Measurements from ENCODE around the gene MAP3K8. TPM values are rescaled to one million over a fixed set of nuclear protein-coding genes. Genes with fewer than 3 reads are reported as not detected.

MAP3K8 gene
- total and polyA plus RNA-seq, 10 of the 15 experiments (the other 5 are each of a cell fraction or from before 2014, with no cell fraction given) = 25.5 to 115 (median 40.2) TPM

DNA sequence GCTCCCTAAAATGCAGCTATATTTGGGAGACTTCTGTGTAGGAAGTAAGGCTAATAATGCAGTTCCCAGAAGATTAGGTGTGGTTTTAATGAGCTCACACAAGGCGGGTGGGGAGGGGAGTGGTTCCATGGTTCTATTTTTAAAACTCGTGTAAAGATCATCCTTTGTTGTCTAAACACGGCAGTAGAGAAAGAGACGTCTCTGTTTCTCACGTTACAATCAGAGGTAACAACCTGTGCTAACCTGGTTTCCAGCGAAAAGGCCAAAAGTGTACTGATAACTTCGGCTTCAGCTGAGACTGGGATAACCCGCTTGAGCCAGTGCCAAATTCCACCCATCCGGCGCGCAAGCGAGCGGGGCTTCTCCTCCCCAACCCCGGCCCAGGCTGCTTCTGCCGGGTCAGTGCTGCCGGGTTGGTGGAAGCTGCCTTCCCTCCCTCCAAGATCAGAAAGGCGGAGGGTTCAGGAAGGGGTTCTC lies 2.5 kb upstream of the MAP3K8 start:
- no peaks in the 10 kb centered on the region for H3K27me3 ChIP-seq (replicated peaks in 1 of 2; ENCODE audit: control insufficient read depth in 2 of 2, insufficient read depth in 2 of 2, low read length in 1 of 2)
- H3K4me1 ChIP-seq (ENCODE audit: control insufficient read depth, insufficient read depth, low read length) = peaks cover 45% of the 10 kb centered on the region
- peak overlapping the region; percentile 59 for H3K4me2 ChIP-seq (ENCODE audit: control insufficient read depth, insufficient read depth)
- intact Hi-C loops (cut with micrococcal nuclease; ENCODE audit: unreplicated experiment) = no loop called here
- TF ChIP-seq LARP7 (IDR thresholded peaks at IDR 0.05) (no peak), RUNX3 (IDR thresholded peaks at IDR 0.05; ENCODE audit: low read length) (peak; percentile 73), TBL1XR1 (IDR thresholded peaks at IDR 0.05; ENCODE audit: low read depth, low read length) (no peak), BACH1 (IDR thresholded peaks at IDR 0.05; ENCODE audit: borderline replicate concordance) (0 out of 2 replicates have a peak, but pooled peaks have one; percentile 21), ZNF384 (IDR thresholded peaks at IDR 0.05; ENCODE audit: borderline replicate concordance, low read depth, low read length) (no peak), CHD2 (IDR thresholded peaks at IDR 0.05; ENCODE audit: borderline replicate concordance, low read depth, low read length) (no peak), MYB (IDR thresholded peaks at IDR 0.05; ENCODE audit: borderline replicate concordance, low read depth, low read length) (no peak), EED (IDR thresholded peaks at IDR 0.05; ENCODE audit: low read depth) (0 out of 2 replicates have a peak, but pooled peaks have one; percentile 18), ESRRA (IDR thresholded peaks at IDR 0.05; ENCODE audit: low read length) (no peak), ETV6 (conservative IDR thresholded peaks at IDR 0.05 in 1 of 2, IDR thresholded peaks at IDR 0.05 in 1 of 2; ENCODE audit: borderline replicate concordance in 1 of 2, low read depth in 1 of 2) (no peak), MEF2A (IDR thresholded peaks at IDR 0.05; ENCODE audit: insufficient read depth, low read depth, low read length) (peak; percentile 63; the same call in 1 of the 2 replicates), SMARCA5 (IDR thresholded peaks at IDR 0.05) (no peak), SREBF2 (IDR thresholded peaks at IDR 0.05; ENCODE audit: low read length) (no peak), SMAD1 (IDR thresholded peaks at IDR 0.05; ENCODE audit: low read depth, partially characterized antibody) (no peak), BCL11A (IDR thresholded peaks at IDR 0.05; ENCODE audit: low read depth, low read length) (0 out of 2 replicates have a peak, but pooled peaks have one; percentile 46)
- TF ChIP-seq, protein P1, sequence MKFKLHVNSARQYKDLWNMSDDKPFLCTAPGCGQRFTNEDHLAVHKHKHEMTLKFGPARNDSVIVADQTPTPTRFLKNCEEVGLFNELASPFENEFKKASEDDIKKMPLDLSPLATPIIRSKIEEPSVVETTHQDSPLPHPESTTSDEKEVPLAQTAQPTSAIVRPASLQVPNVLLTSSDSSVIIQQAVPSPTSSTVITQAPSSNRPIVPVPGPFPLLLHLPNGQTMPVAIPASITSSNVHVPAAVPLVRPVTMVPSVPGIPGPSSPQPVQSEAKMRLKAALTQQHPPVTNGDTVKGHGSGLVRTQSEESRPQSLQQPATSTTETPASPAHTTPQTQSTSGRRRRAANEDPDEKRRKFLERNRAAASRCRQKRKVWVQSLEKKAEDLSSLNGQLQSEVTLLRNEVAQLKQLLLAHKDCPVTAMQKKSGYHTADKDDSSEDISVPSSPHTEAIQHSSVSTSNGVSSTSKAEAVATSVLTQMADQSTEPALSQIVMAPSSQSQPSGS (IDR thresholded peaks at IDR 0.05; ENCODE audit: low read length) = 0 out of 2 replicates have a peak, but pooled peaks have one; percentile 16
- TF ChIP-seq, protein P2, sequence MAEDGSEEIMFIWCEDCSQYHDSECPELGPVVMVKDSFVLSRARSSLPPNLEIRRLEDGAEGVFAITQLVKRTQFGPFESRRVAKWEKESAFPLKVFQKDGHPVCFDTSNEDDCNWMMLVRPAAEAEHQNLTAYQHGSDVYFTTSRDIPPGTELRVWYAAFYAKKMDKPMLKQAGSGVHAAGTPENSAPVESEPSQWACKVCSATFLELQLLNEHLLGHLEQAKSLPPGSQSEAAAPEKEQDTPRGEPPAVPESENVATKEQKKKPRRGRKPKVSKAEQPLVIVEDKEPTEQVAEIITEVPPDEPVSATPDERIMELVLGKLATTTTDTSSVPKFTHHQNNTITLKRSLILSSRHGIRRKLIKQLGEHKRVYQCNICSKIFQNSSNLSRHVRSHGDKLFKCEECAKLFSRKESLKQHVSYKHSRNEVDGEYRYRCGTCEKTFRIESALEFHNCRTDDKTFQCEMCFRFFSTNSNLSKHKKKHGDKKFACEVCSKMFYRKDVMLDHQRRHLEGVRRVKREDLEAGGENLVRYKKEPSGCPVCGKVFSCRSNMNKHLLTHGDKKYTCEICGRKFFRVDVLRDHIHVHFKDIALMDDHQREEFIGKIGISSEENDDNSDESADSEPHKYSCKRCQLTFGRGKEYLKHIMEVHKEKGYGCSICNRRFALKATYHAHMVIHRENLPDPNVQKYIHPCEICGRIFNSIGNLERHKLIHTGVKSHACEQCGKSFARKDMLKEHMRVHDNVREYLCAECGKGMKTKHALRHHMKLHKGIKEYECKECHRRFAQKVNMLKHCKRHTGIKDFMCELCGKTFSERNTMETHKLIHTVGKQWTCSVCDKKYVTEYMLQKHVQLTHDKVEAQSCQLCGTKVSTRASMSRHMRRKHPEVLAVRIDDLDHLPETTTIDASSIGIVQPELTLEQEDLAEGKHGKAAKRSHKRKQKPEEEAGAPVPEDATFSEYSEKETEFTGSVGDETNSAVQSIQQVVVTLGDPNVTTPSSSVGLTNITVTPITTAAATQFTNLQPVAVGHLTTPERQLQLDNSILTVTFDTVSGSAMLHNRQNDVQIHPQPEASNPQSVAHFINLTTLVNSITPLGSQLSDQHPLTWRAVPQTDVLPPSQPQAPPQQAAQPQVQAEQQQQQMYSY (CRISPR knock-in tag; IDR thresholded peaks at IDR 0.05) = no peak
- peak overlapping the region; percentile 22; the same call in 1 of the 2 replicates for H3K4me3 ChIP-seq
- RAD21 ChIA-PET (ENCODE audit: unreplicated experiment) = interaction anchor here (0.9 to 13.9 kb wide), 5 partner anchors 14 to 101 kb away, joined by 4 to 255 read pairs (median 20); no protein-coding TSS in a partner anchor
- CTCF ChIA-PET = interaction anchor here (0.8 to 13.9 kb wide), 5 partner anchors 18 to 160 kb away, joined by 3 to 123 read pairs (median 7); no protein-coding TSS in a partner anchor
- BruUV-seq (replicated peaks) = no TSS peak
- peak overlapping the region; percentile 1; the same call in 1 of the 2 replicates for H2AFZ ChIP-seq (ENCODE audit: control insufficient read depth, low read depth, low read length)
- no peaks in the 10 kb centered on the region for H4K20me1 ChIP-seq (ENCODE audit: control insufficient read depth, insufficient read depth)
- H3K36me3 ChIP-seq (ENCODE audit: control insufficient read depth in 2 of 2, insufficient read depth in 2 of 2, low read length in 1 of 2) = no peaks in the 10 kb centered on the region
- H3K27ac ChIP-seq (ENCODE audit: control insufficient read depth, insufficient read depth) = peak overlapping the region; percentile 39
- ATAC-seq (no peak), DNase-seq (ENCODE audit: low read depth, low spot score) (no peak), FAIRE-seq (no peak)
- peaks cover 38% of the 10 kb centered on the region for H3K79me2 ChIP-seq (ENCODE audit: control insufficient read depth, insufficient read depth, low read length)
- in situ Hi-C loops (cut with MboI) = no loop called here
- no peak overlapping the region for H3K9ac ChIP-seq (ENCODE audit: control insufficient read depth, insufficient read depth, low read length)
- SMC1A ChIA-PET (ENCODE audit: uncharacterized antibody, unreplicated experiment) = interaction anchor here (1.1 to 16.2 kb wide), 10 partner anchors 12 to 97 kb away, joined by 3 to 284 read pairs (median 7); no protein-coding TSS in a partner anchor
- POLR2A ChIA-PET = interaction anchor here (1.5 to 11.5 kb wide), 5 partner anchors 9 to 98 kb away, joined by 3 to 132 read pairs (median 4); no protein-coding TSS in a partner anchor
- 50% methylated on average over 17 of the region's 17 CpGs for WGBS (ENCODE audit: insufficient coverage, insufficient replicate concordance, low lambda C conversion rate, missing lambda C conversion rate)
- H3K9me3 ChIP-seq (replicated peaks; ENCODE audit: control insufficient read depth, insufficient read depth, low read length) = no peaks in the 10 kb centered on the region
